NCI-H524 (cell line): ENCODE measurements around the gene NFIB.

Experiments used
- DNase-seq, 2 experiments: peaks; one replicate each; lab custom pipeline; 2025; lab: John Stamatoyannopoulos, UW

NFIB gene

DNA sequence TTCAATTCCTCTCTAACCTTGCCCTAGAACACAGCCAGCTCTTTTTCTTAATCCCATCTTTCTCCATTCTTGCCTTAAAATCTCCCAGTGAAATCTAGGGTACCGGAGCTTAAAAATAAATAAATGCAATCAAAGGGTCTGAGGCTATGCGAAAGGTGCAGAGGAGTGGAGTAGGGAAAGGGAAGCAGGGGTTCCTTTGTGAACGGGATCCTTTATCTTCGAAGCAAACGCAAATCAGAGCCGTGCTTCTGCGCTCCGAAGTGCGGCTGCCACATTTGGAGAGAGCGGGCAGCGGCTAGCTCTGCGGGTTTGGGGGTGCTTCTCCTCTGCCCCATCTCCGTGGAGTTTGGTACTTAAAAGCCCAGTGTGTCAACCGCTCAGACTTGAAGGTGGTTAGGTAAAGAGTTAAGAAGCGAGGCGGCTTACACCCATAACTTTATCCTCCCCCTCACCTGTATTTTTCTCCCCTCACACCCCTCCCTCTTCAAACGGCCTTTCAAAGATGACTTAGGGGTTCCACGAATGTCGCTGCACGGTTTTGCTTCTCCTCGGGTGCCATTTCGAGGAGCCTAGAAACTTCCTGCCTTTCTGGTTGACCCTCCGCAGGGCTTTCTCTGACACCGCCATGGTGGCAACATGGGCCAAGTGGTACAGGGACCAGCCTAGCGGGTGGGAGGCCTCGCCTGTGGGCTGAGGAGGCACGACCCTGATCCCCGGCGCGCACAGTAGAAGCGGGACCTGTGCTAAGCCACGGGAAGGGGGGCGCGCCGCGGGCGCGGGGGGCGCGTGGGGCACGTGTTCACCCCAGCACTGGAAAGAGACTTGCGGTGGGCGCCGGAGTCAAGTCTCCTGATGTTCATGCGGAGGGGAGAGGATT lies 31.7 kb upstream of the NFIB start:
- no peak for DNase-seq

DNA sequence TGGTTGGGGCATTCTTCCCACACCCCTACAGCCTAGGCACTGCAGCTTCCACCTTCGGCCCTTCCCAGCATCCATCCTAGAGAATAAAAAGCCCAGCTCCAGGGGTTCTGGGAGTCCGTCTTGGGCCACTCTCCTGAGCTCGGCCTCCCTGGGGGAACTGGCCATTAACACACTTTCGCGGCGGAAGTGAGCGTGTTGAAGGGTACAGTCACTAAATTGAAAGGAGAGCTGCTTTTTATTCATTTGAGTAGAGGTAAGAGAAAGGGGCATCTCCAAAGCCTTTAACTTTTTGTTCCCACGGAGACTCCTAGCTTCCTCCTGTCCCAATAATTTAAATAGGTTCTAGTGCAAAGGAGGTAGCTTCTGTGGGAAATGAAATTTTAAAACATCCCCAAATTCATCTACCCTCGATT lies 31.0 kb upstream of the NFIB start:
- DNase-seq, result no peak

DNA sequence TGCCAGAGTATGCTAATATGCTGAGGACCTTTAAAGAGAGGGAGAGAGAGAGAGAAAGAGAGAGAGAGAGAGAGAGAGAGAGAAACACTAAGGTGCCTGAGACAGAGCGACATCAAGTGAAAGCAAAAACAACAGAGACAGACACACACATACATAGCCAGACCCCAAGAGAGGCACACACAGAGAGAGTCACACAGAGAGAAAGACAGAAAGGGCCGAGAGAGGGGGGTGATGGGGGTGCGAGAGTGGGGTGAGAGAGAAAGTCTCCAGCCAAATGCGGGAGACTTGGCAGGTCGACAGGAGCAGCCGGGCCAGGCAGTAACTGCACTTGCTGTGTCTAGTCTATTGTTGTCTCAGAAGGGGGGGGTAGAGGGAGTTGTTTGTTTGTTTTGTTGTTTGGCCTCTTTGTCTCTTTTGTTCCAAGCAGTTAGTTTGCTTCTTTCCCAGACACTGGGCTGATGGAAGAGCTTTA lies 30.1 kb upstream of the NFIB start:
- DNase-seq, result no peak

DNA sequence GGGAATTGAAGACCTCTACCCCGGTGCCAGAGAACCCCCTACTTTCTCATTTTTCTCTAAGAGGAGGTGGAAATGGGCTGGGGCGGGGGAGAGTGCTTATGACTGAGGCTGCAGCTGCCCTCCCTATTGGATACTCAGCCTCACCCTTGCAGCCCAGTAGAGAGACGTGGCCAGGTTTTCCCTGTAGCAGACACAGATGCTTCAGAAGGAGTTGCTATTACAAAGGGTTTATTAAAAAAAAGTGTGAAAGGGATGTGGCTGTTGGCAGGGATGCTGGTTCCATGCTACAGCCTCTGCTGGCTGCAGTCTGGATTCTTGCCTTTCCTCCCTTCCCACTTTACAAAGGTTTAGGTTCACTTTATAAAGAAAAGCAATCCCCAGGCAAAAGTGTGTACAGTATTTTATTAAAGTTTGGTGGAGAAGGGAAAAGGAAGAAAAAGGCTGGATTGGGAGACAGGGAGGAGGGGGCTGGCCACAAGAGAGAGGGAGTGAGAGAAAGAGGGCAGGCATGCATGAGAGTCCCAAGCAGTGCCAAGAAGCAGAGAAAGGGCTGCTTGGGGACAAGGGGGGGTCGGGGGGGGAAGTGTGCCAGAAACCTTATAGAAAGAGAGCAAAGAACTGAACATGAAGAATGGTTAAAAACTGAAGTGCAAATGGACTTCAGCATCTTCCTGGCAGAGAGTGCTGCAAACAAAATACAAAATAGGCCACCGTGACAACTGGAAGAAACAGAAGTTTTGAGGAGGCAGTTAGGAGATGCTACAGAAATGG lies 29.5 kb upstream of the NFIB start:
- DNase-seq, result no peak

DNA sequence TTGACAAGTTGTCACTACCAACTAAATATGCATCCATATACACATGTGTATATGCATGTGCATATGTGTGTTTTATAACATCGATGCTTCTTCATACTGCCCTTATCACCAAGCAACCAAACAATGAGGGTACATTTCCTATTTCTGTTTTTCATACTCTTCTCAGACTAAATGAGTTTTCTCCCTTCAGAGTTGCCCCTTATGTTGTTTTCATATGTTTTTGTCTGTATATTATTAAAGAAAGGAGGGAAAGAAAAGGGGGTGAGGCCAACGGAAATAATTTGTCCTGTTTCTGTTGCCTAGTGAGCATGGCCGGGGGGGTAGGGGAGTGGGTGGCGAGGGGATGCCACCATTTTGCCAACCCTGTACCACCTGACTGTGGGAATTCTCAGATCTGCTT lies 28.8 kb upstream of the NFIB start:
- DNase-seq, result no peak

DNA sequence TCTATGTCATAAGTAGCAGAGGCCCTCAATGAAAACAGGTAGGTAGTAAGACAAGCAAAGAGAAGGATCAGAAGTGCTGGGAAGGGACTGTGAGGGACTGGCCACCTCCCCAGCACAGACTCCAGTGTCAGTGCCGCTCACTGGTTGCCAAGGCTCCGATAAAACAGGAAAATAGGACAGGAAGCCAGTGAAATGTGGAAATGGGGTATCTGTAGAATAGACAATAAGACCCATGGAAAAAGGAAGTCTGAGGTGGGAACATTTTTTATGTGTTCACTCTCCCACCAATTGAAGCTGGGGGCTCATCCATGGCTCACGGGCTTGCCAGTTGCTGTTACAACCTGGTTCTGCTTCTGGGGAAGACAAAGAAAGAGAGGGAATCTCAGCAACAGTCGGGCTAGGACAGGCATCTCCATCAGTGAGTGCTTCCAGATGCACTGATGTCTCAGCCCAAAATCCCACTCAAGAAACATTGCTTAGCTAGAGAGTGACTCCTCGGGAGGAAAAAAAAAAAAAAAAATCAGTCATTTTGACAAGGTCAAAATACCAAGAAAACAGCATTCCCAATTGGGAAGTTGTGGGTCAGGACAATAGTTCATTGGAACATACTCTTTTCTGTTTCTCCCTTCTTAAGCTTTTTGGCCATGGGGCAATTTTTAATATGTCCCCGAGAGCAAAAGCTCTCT lies 27.6 kb upstream of the NFIB start:
- DNase-seq, result no peak

DNA sequence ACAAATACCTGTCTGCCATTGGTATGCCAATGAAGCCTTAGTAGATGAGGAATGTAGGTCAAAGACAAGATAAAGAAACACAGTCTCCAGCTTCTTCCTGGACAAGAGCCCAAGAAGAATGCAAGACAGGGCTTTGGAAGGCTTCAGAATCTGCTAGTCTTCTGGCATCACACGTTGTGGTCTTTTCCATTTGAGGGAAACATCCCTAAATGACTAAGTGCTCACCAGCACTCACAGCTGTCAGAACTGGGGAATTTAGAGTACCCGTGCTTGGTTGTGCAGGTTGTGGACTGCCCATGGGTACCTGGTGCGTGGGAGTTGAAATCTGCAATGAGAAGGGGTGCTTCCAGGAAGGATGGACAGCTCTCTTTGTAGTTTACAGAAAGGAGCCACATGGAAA lies 27.1 kb upstream of the NFIB start:
- no peak for DNase-seq

DNA sequence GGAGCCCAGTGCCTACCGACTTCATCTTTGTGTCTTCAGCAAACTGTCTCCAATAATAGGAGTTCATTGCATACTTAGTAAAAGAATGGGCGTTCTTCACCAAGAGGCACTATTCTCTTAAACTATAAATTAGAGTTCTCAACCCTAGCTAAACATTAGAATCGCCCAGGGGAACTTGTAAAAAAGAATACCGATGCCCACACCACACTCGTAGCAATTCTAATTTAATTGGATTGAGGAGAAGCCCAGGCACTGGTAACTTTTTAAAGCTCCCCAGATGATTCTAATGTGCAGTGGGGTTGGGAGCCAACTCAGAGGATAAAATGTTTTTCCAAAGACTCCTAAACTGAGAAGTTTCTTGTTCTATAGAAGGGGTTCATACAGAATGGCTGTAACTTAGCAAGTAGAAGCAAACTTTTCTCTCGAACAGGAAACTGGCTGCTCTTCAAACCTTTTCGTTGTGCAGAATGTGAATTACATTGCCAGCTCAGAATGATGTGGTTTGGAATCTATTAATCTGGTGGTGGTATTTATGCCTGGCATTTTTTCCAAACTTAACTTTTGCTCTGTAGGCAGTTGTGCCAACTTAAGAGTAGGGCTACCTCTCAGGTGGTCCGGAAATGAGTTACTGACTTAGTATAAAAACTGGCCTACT lies 26.4 kb upstream of the NFIB start:
- no peak for DNase-seq

DNA sequence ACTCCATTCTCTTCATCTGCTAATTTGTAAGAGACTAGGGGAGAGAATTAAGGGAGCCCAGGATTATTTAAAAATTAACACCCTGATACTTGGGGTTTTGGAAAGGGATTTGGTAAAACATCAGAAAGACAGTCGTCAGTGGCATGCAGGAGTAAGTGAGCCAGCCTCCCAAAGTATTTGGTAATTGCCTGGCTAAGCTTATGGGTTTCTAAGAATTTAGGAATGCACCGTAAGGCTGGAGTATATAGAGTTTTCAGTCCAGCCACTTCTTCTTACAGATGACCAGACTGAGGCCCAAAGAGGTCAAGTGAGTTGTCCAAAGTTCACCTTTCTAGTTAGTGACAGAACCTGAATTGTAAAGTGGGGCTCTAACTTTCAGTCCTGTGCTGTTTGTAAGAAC lies 25.8 kb upstream of the NFIB start:
- no peak for DNase-seq

DNA sequence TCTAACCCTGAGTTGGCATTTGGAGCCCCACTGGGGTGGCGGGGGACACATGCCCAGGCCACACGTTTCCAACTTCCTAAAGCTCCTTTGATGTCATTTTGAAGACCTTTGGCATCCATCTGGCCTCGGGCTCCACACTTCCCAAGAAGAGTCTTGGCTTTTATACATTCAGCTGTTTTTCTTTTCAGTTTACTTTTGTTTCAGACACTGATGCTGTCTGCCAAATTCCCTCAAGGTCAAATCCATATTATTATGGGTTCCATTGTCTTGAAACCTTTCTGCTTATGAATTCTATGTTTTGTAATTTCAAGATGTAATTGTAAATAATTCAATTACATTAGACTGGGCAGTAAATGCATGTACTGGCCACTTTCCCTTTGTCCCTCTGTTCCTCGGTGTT lies 23.7 kb upstream of the NFIB start:
- DNase-seq, result no peak

DNA sequence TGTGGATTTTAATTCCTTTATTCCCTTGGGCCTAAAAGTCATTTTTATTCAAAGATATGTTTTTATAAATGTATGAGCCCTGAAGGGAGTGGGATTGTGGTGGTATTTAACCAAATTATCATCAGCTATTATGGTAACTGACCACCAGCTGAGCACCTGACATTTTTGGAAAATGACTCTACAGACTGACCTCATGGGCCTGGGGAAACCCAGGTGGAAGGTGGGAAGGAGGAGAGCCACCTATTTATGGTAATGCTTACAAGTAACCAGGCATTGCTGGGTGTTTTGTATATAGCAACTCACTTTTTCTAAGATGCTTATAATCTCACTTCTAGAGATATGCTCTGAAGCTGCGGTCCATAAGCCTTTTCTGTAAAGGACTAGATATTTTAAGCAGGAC lies 22.3 kb upstream of the NFIB start:
- no peak for DNase-seq

DNA sequence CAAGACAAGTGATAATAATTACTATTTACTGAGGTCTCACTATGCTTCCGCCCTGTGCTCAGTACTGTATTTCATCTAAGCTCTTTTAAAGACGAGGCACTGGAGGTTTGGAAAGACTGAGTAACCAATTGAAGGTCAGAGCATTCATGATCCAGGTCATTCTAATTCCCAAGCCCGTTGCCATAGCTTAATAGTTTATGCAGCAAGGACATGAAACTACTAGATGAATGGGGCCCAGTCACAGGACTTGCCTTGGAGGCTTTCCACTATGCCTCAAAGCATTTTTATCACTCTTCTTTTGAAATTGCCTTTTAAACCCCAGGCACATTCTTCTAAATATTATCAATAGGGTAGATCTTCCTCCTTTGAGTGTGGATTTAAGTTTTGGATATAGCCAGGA lies 17.2 kb upstream of the NFIB start:
- no peak for DNase-seq

DNA sequence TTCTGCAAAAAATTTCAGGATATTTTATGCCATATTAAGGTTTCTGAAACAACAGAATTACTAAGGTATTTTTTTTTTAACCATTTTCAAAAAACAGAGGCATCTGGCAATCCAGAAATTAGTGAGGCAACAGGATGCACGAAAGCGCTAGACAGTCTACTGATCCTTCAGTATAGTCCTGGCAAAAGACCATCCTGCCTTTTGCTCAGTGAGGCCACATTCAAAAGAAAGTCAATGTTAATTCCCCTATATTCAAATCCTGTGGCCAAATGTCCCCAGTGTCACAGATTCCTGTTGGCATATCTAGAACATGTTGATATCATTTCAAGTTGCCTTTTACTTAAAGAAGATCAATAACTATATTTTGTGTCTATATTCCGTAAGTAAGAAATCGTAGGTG lies 13.1 kb upstream of the NFIB start:
- no peak for DNase-seq

DNA sequence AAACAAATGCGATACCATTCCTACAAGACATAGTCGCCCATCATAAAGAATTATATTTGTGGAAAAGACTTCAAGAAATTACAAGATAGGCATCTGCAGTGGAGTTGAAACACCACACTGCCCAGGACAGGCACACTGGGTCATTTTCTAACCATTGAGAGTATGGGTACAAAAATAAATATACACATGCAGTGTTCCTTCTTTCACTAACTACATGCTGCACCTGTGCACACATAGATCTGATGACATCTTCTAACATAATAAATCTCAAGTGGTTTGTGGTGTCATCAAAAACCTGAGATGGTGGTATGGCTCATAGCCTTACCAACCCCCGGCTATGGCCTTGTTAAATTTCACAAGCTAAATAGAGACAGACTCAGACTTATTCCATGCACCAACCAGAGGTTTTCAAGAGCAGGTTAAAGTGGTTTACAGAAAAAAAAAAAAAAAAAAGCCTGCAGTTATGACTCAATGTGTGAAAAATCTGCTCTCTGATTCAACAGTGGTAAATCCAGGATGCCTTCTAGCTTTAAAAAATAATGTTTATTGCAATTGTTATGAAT lies 12.4 kb upstream of the NFIB start:
- peak in 1 of 2 experiments; percentile 72 for DNase-seq

DNA sequence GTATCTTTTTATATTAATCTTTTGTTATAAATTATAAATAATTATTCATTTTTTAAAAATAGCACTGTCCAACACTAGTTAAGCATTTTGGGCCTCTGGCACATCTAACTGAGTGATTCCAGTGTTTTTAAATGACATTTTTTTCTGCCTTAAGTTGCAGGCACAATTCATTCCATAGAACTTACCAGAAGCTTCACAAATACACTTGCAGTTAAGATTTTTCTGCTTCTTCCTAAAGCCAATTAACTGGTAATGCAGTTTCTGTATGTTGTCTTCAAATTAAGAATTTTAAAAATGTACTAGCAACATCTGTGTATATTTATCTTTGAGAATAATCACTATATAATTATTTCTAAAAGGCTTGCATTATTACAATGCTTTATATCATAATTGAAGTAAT lies 11.2 kb upstream of the NFIB start:
- DNase-seq, result no peak

DNA sequence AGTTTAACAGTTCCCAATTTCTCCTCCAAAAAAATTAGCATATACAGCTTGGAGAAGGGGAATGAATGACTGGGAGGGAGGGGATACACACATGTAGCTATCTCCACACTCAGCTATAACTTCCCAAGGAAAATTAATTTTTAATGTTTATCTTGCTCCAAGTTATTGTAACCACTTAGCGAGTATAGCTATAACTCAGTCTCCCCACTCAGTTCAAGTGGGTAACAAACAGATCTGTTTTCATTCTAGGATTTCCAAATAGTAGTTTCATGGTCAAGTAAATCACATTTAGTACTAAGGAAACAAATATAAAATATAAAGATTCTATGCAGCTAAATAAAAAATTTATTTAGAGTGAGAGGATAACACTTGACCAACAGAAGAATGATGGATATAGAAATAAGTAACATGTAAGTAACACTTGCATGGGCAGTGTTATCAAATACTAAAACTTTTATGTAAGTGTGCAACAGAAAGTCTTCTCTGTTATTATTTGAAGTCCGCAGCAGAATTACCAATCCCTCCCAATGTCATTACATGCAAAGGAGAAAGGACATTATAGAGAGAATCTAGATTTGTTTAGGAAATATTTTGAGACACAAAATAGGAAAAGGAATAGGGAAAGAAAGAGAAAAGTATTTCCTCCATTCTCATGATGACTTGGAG lies 10.2 kb upstream of the NFIB start:
- DNase-seq, result no peak

DNA sequence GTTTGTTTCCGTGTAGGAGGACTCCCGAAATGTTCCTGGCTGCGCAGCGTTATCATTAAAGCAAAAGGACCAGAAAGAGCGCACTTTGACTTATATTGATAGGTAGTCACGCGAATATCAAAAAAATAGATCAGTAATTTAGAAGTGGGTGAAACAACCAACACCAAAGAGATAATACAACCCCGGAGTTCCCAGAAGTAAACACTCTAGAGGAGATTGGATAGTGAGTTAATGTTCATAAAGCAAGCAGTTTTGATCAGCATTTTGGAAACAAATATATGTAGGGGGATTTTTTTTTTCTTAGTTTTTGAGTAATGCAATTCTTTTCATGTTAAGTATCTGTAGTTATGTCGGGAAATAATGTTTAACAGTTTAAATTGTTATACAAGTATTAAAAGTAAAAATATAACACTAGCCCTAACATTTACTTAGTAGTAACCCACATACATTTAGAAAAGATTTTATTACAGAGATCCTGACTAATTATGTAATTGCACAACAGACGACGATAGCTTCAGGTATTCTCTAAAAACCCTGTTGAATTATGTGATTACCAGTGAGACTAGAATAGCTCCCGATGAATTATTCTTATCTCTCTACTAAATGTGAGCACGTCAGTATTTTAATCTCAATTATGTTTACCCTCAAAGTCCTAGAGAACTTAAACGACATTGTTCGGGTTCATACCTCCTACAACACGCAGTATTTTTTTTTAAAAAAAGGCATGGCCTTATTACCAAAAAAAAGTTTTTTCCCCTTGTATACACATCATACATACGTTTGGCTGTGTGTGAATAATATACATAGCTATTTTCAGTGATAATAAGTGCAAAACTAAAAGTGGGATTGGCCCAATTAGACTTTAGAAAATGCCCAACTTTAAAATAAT lies 9.4 kb upstream of the NFIB start:
- DNase-seq, result no peak

DNA sequence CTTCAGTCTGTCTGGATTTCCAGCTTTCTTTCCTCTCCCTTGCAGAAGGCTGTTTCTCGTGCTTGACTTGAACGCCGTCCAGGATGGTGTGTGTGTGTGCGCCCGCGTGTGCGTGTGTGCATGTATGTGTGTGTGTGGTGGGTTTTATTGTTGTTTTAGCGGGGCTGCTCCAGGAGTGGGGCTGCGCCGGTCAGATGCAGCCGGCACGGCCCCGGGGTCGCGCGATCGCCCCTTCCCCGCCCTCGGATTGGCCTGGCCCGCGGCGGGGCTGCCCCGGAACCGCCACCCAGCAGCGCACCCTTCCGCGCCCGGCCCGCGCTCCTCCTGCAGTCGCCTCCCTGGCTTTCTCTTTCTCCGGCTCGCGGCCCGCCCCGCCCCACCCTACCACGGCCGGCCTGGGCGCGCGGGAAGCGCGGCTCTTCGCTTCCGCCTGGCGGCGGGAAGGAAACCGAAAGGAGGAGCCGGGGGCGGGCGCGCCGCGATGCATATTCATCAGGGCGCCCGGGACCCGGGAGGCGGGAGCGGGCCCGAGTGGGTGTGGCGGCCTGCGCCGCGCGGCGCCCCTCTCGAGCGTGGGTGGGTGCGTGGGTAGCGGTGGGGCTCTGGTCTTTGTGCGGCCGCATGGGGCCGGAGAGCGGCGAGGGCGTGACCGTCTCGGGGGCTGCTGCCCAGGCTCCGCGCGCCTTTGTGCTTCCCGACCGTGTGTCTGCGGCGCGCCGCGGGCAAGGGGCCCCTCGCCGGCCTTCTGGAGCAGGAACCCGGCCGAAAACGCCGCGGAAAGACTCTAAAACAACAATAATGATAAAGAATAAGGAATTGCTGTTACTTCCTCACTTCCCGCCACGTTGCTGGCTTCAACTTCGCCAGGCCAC lies 8.5 kb upstream of the NFIB start:
- DNase-seq, result peak; percentile 72 to 81

DNA sequence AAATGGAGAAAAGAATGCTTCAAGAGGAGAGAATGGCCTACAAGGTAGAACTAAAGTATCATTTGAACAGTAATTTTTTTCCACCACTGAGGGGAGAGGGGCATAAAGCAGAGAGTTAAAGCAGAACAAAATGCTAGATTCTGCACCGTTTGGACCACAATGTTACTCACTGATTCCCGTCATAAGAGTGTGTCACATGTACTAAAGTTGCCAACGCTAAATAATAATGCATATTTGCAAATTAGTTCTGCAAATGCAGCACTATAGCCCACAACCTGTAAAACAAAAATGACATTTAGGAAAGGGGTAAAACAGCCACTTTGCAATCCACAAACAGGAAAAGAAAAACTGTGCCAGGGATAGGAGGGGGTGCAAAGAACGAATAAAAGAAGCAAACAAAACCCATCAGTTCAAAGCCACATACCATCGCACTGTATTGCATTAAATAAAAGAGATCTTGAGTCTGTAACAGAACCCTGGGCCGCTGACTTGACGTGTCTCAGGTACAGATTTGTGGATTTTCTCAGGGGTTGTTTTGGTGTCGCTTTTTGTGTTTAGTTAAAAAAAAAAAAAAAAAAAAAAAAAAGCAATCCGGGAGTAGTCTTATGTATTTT lies 7.7 kb upstream of the NFIB start:
- DNase-seq, result no peak
